GM10248 (cell line): ENCODE data around the gene B3GNT7.
"Not testable (repeated sequence)": the region's sequence is repeated elsewhere in the genome, so short reads cannot be mapped to it uniquely, and the experiment has no call there.

Experiments
- CTCF ChIA-PET: fragments of 300-600 bp; sonication (Branson Sonifier 250); formaldehyde crosslinking; extraction: SDS; loops from one replicate; lab custom pipeline; 2021; ENCODE audit warnings: antibody characterized with exemption; lab: Yijun Ruan, JAX
- POLR2A ChIA-PET: fragments of 350-650 bp; sonication (Branson Sonifier 250); formaldehyde crosslinking; extraction: SDS; loops from one replicate; lab custom pipeline; 2020; ENCODE audit warnings: antibody characterized with exemption; lab: Yijun Ruan, JAX
- DNase-seq: peaks from one replicate; pipeline ENCODE4 v3.0.0; 2012; ENCODE audit errors: extremely low spot score
- CTCF ChIP-seq: IDR thresholded peaks from 2 replicates; pipeline ENCODE4 v1.5.1; 2012; ENCODE audit warnings: mild to moderate bottlenecking, low read depth; ENCODE audit errors: extremely low read depth, missing control alignments, control extremely low read depth

The B3GNT7 gene

GRCh38 chr2:231395188-231396057, at the start of gene B3GNT7:
Gene B3GNT7, plus strand, starts transcription at chr2:231395710. Its CDS starts 94 bp downstream, at chr2:231395804.
- ChIA-PET POLR2A (no interaction called here), CTCF (interaction anchor here (0.6 to 5.2 kb wide), 13 partner anchors 10 to 571 kb away, joined by 3 to 62 read pairs (median 8); partner anchors contain the start of gene PSMD1)
- DNase-seq, result peak; percentile 75
- TF ChIP-seq CTCF, result no peak

GRCh38 chr2:231347081-231347480, 48.4 kb upstream of the B3GNT7 start:
- POLR2A ChIA-PET, result no interaction called here
- CTCF ChIA-PET, result interaction anchor here (0.8 to 1.9 kb wide), 6 partner anchors 11 to 252 kb away, joined by 3 to 6 read pairs (median 3); no protein-coding TSS in a partner anchor
- no peak for DNase-seq
- no peak for TF ChIP-seq CTCF

- ChIA-PET POLR2A (no interaction called here), CTCF (interaction anchor here (0.8 to 1.9 kb wide), 5 partner anchors 12 to 252 kb away, joined by 3 to 6 read pairs (median 3); no protein-coding TSS in a partner anchor)
- no peak for TF ChIP-seq CTCF
- no peak for DNase-seq
These were observed 47.9 kb upstream of the B3GNT7 start for GRCh38 chr2:231347638-231348037.

- no peak for TF ChIP-seq CTCF
- DNase-seq, result no peak
- POLR2A ChIA-PET, result no interaction called here
- CTCF ChIA-PET, result interaction anchor here (1.4 to 1.9 kb wide), 2 partner anchors 8 to 14 kb away, joined by 3 to 6 read pairs; no protein-coding TSS in a partner anchor
These were observed 47.3 kb upstream of the B3GNT7 start for GRCh38 chr2:231348173-231348572.

GRCh38 chr2:231348704-231349373, 46.7 kb upstream of the B3GNT7 start:
- DNase-seq, result no peak
- ChIA-PET CTCF (interaction anchor here (0.9 to 1.4 kb wide), 3 partner anchors 9 to 122 kb away, joined by 3 read pairs; no protein-coding TSS in a partner anchor), POLR2A (no interaction called here)
- no peak for TF ChIP-seq CTCF

- not testable (repeated sequence) for DNase-seq
- ChIA-PET CTCF (interaction anchor here (0.9 to 1.4 kb wide), 3 partner anchors 9 to 122 kb away, joined by 3 read pairs; no protein-coding TSS in a partner anchor), POLR2A (interaction anchor here (0.6 kb wide), 1 partner anchor 202 kb away, joined by 3 read pairs; no protein-coding TSS in a partner anchor)
These were observed 46.2 kb upstream of the B3GNT7 start for GRCh38 chr2:231349374-231349735.
